Sigmoid colon (tissue), 4 donors: ENCODE measurements around the gene MYRIP.

Source experiments
- CTCF ChIP-seq, 4 experiments: fragments of 450-650 bp in 3 of 4; fragments of 200-600 bp in 1 of 4; IDR thresholded peaks; one replicate each; pipeline ENCODE4 v1.5.1; 2016 to 2019; ENCODE audit warnings: antibody characterized with exemption in 4 of 4, mild to moderate bottlenecking in 3 of 4, moderate library complexity in 2 of 4
- EP300 ChIP-seq, 4 donors: sonication (generic); formaldehyde crosslinking; IDR thresholded peaks; one replicate each; pipeline ENCODE4 v1.6.1; 2017; ENCODE audit warnings: antibody characterized with exemption in 4 of 4
- POLR2AphosphoS5 ChIP-seq, 4 donors: sonication (generic); formaldehyde crosslinking; IDR thresholded peaks; one replicate each; pipeline ENCODE4 v1.6.1; 2017; ENCODE audit warnings: antibody characterized with exemption in 4 of 4

DNA sequence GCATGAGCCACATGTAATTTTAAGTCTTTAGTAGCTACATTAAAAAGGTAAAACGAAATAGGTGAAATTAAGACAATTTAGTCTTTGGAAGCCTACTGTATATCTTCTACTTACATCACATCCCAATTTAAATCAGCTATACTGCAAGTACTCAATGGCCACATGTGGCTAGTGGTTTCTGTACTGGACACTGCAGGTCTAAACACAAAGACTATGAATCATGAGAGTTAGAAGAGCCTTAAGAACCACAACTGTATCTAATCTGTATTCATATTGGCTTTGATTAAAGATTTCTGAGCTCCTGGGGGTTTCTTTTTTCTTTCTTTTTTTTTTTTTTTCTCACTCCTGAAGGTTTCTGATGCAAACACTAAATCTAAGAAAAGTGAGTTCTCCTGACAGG is 497.8 kb downstream of the MYRIP start:
- TF ChIP-seq CTCF (IDR thresholded peaks at IDR 0.05) (no peak), EP300 (IDR thresholded peaks at IDR 0.05) (no peak), POLR2AphosphoS5 (IDR thresholded peaks at IDR 0.05) (no peak)
